HepG2 (cell line): ENCODE results near the gene NFATC3. TPM values are rescaled to one million over a fixed set of nuclear protein-coding genes. Genes with fewer than 3 reads are reported as not detected.

Experiments
- ATAC-seq: fragments of 200-7000 bp; cut with Tn5 transposase; 3 replicates; pipeline ENCODE4 v1.9.1; 2020; ENCODE audit warnings: mild to moderate bottlenecking, moderate library complexity
- BruUV-seq: library from RNA; stranded (reverse); fragments of 400-500 nt; replicated peaks from 2 replicates; lab custom pipeline; 2021; lab: Mats Ljungman, UMichigan
- CTCF ChIA-PET: fragments of 300-600 bp; formaldehyde crosslinking; extraction: SDS; loops from one replicate; lab custom pipeline; 2021; ENCODE audit warnings: low total read pairs, inconsistent platforms, low intra/inter-chr PET ratio; lab: Yijun Ruan, JAX
- POLR2A ChIA-PET: fragments of 350-600 bp; sonication (Branson Sonifier 250); formaldehyde crosslinking; loops from one replicate; lab custom pipeline; 2020; ENCODE audit warnings: antibody characterized with exemption, inconsistent platforms; lab: Yijun Ruan, JAX
- DNase-seq: peaks from one replicate; pipeline ENCODE4 v3.0.0-alpha.2; 2015; ENCODE audit warnings: low spot score
- FAIRE-seq: peaks from 3 replicates; lab custom pipeline; 2011; peaks lifted over from hg19 to GRCh38; lab: Jason Lieb, UNC
- H2AFZ ChIP-seq: one replicate; pipeline ENCODE4 v1.6.1; 2011; ENCODE audit warnings: low read length, inconsistent platforms
- H3K27ac ChIP-seq: fragments of 300-600 bp; 3 replicates; pipeline ENCODE4 v1.8.0; 2011; ENCODE audit warnings: mixed run types, mild to moderate bottlenecking, mixed read lengths, low read length, inconsistent platforms; ENCODE audit not compliant: insufficient read depth; ENCODE audit errors: extremely low read length
- H3K27me3 ChIP-seq, 2 experiments: fragments of 200-600 bp in 1 of 2; 2 replicates in 1 of 2; 3 replicates in 1 of 2; pipeline versions ENCODE4 v1.6.0 to v1.8.0; 2011; ENCODE audit warnings: low read length in 2 of 2, mild to moderate bottlenecking in 2 of 2, moderate library complexity in 2 of 2, inconsistent platforms in 1 of 2; ENCODE audit not compliant: insufficient read depth in 2 of 2, control insufficient read depth in 1 of 2
- H3K36me3 ChIP-seq, 2 experiments: fragments of 200-600 bp in 1 of 2; replicated peaks in 1 of 2; 2 replicates in 1 of 2; 3 replicates in 1 of 2; pipeline versions ENCODE4 v1.5.1 to v1.8.0; 2011; ENCODE audit warnings: low read length in 2 of 2, inconsistent platforms in 1 of 2; ENCODE audit not compliant: insufficient read depth in 2 of 2, control insufficient read depth in 1 of 2
- H3K4me1 ChIP-seq: 2 replicates; pipeline ENCODE4 v1.5.1; 2012; ENCODE audit warnings: low read length, inconsistent platforms; ENCODE audit not compliant: insufficient read depth
- H3K4me2 ChIP-seq: 2 replicates; pipeline ENCODE4 v1.6.0; 2011; ENCODE audit warnings: low read depth, low read length, inconsistent platforms
- H3K4me3 ChIP-seq, 3 experiments: fragments of 200-600 bp in 1 of 3; sonication (generic), shearing (Covaris generic) in 1 of 3; replicated peaks in 1 of 3; 2 replicates each; pipeline ENCODE4 v1.5.1; 2011 to 2016; ENCODE audit warnings: low read length in 3 of 3, inconsistent platforms in 2 of 3, low read depth in 2 of 3, mild to moderate bottlenecking in 2 of 3, control low read depth in 1 of 3, mixed read lengths in 1 of 3; ENCODE audit not compliant: insufficient read depth in 1 of 3
- H3K79me2 ChIP-seq: one replicate; pipeline ENCODE4 v1.6.1; 2011; ENCODE audit warnings: low read length, inconsistent platforms; ENCODE audit not compliant: insufficient read depth
- H3K9ac ChIP-seq: 2 replicates; pipeline ENCODE4 v1.6.0; 2011; ENCODE audit warnings: mild to moderate bottlenecking, low read depth, low read length, inconsistent platforms; ENCODE audit not compliant: insufficient read depth
- H3K9me3 ChIP-seq: 2 replicates; pipeline ENCODE4 v1.5.1; 2012; ENCODE audit warnings: mild to moderate bottlenecking, low read length
- H4K20me1 ChIP-seq: 2 replicates; pipeline ENCODE4 v1.6.0; 2011; ENCODE audit warnings: inconsistent platforms, mild to moderate bottlenecking, low read length, moderate library complexity; ENCODE audit not compliant: insufficient read depth
- EED ChIP-seq: sonication (generic); formaldehyde crosslinking; IDR thresholded peaks from 2 replicates; pipeline ENCODE4 v1.5.0; 2020; ENCODE audit warnings: mild to moderate bottlenecking, missing genetic modification reagents
- EHMT2 ChIP-seq: fragments of 200-600 bp; sonication (generic); IDR thresholded peaks from 2 replicates; pipeline ENCODE4 v1.7.0; 2017; ENCODE audit warnings: antibody characterized with exemption, low read depth, low read length, borderline replicate concordance
- FOSL1 ChIP-seq: sonication (generic); formaldehyde crosslinking; IDR thresholded peaks from 2 replicates; pipeline ENCODE4 v1.9.0; 2021; ENCODE audit warnings: missing genetic modification reagents, borderline replicate concordance
- JUNB ChIP-seq: sonication (generic); formaldehyde crosslinking; IDR thresholded peaks from 2 replicates; pipeline ENCODE4 v1.8.0; 2022; ENCODE audit warnings: missing genetic modification reagents, mild to moderate bottlenecking, borderline replicate concordance
- ZFP41 ChIP-seq: sonication (generic); formaldehyde crosslinking; IDR thresholded peaks from 2 replicates; pipeline ENCODE4 v1.4.0; 2020; ENCODE audit warnings: mild to moderate bottlenecking, missing genetic modification reagents, borderline replicate concordance
- ZFY ChIP-seq: sonication (generic); formaldehyde crosslinking; IDR thresholded peaks from 2 replicates; pipeline ENCODE4 v1.4.0; 2020; ENCODE audit warnings: missing genetic modification reagents
- ZNF101 ChIP-seq: sonication (generic); formaldehyde crosslinking; IDR thresholded peaks from 2 replicates; pipeline ENCODE4 v1.4.0; 2020; ENCODE audit warnings: mild to moderate bottlenecking, low read depth, missing genetic modification reagents, borderline replicate concordance
- ZNF329 ChIP-seq: sonication (generic); formaldehyde crosslinking; IDR thresholded peaks from 2 replicates; pipeline ENCODE4 v1.9.0; 2021; ENCODE audit warnings: low read depth, mild to moderate bottlenecking, missing genetic modification reagents
- ZNF354B ChIP-seq: sonication (generic); formaldehyde crosslinking; IDR thresholded peaks from 2 replicates; pipeline ENCODE4 v1.8.0; 2022; ENCODE audit warnings: mild to moderate bottlenecking, missing genetic modification reagents
- ZNF644 ChIP-seq: IDR thresholded peaks from 2 replicates; pipeline ENCODE4 v1.6.1; 2016; ENCODE audit warnings: low read depth
- ZNF720 ChIP-seq: sonication (generic); formaldehyde crosslinking; IDR thresholded peaks from 2 replicates; pipeline ENCODE4 v1.4.0; 2020; ENCODE audit warnings: missing genetic modification reagents
- WGBS: methylation state at CpG from one replicate; pipeline ENCODE4 v1.1.6; 2017; ENCODE audit warnings: low lambda C conversion rate; 5-methylcytosine and 5-hydroxymethylcytosine counted together
- in situ Hi-C: cut with HindIII; loops from 2 replicates; pipeline ENCODE4 v1.10.0; 2017; ENCODE audit warnings: low pct_unique_long_range_greater_than_20kb; ENCODE audit not compliant: extremely low pct_ligation_motif_present
- intact Hi-C: fragments of 100-400 bp; cut with micrococcal nuclease; formaldehyde crosslinking; loops from one replicate; pipeline ENCODE4 v1.10.0; 2022; ENCODE audit not compliant: unreplicated experiment
- polyA plus RNA-seq, 8 experiments: library from polyadenylated mRNA; depleted of rRNA in 3 of 8; stranded (reverse) in 7 of 8; unstranded in 1 of 8; fragments of >200 nt; fragmentation: Illumina TruSeq in 4 of 8; extraction: Trizol in 4 of 8; gene quantifications; 2 replicates each; pipeline versions ENCODE4 v1.2.1 to v1.2.3, GENCODE V29; 2011 to 2016; ENCODE audit warnings: low read depth in 4 of 8, missing spikeins in 1 of 8, mixed read lengths in 1 of 8; ENCODE audit not compliant: insufficient read depth in 1 of 8
- total RNA-seq, 5 experiments: library from RNA; depleted of rRNA; stranded (reverse); fragments of >200 nt; fragmentation: Illumina TruSeq; extraction: Trizol; gene quantifications; 2 replicates each; pipeline ENCODE4 v1.2.3, GENCODE V29; 2016; ENCODE audit warnings: low read depth in 1 of 5
- TF ChIP-seq, protein P1 (sequence below): sonication (generic); formaldehyde crosslinking; conservative IDR thresholded peaks from 2 replicates; pipeline ENCODE4 v1.8.0; 2022; ENCODE audit warnings: mild to moderate bottlenecking, moderate library complexity, missing genetic modification reagents
- TF ChIP-seq, protein P2 (sequence below): sonication (generic); formaldehyde crosslinking; IDR thresholded peaks from 2 replicates; pipeline ENCODE4 v1.8.0; 2022; ENCODE audit warnings: mild to moderate bottlenecking, missing genetic modification reagents, borderline replicate concordance
- TF ChIP-seq, protein P3 (sequence below): sonication (generic); formaldehyde crosslinking; IDR thresholded peaks from 2 replicates; pipeline ENCODE4 v1.4.0; 2020; ENCODE audit warnings: mild to moderate bottlenecking, missing genetic modification reagents
- TF ChIP-seq, protein P4 (sequence below): sonication (generic); formaldehyde crosslinking; IDR thresholded peaks from 2 replicates; pipeline ENCODE4 v1.8.1; 2023; ENCODE audit warnings: missing genetic modification reagents, mild to moderate bottlenecking, borderline replicate concordance

The NFATC3 gene
- total and polyA plus RNA-seq, 2 of the 13 experiments (the other 11 are each of a cell fraction or from before 2014, with no cell fraction given), result 52.6 to 62.7 TPM

DNA sequence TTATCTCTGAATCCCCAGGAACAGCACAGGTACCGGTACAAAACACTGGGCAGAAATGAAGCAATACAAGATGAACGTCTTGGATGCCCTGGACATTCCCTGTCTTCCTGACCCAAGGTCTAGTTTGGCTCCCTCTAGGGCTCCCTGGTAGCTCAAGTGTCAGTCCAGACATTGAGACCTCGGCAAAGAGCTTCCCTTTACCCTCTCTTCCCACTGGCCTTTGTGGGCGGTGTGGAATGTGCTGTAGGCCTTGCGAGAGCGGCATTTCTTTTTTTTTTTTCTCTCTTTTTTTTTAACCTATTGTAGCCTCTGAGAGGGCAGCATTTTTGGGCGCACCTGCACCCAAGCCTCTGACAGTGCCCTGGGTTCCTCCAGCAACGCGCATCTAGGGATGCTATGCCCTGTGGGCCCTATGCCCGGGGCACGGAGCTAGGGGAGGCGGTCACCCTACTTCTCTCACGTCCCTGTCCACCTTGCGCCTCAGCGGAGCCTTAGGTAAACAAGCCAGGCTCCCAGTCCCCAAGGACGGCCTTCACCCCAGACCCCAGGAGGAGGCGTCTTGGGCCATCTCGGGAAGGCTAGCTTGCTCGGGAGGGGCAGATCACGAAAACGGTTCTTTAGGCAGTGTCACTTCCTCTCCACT lies 1.2 kb upstream of the NFATC3 start:
- H3K4me3 ChIP-seq, result peak overlapping the region; percentile 35 to 96 (median 90)
- peak overlapping the region; percentile 99 for H3K9ac ChIP-seq
- H3K4me1 ChIP-seq, result peaks cover 67% of the 10 kb centered on the region
- DNase-seq (peak; percentile 61), FAIRE-seq (no peak), ATAC-seq (peak; percentile 17)
- H2AFZ ChIP-seq, result no peak overlapping the region
- in situ Hi-C loops (loop anchor here (10.0 kb wide), 2 partner anchors 151 to 251 kb away; partner anchors contain the start of gene ESRP2), intact Hi-C loops (loop anchor here (10.0 kb wide), 1 partner anchor 1059 kb away; the partner anchor contains the start of gene CBFB)
- ChIA-PET POLR2A (interaction anchor here (0.6 to 4.3 kb wide), 39 partner anchors 9 to 416 kb away, joined by 3 to 100 read pairs (median 5); partner anchors contain the start of genes DDX28, DPEP2, DUS2 and ESRP2), CTCF (interaction anchor here (0.7 kb wide), 1 partner anchor 19 kb away, joined by 3 read pairs; no protein-coding TSS in a partner anchor)
- H3K79me2 ChIP-seq, result peaks cover 33% of the 10 kb centered on the region
- no peaks in the 10 kb centered on the region; a peak in 1 of 5 replicates for H3K27me3 ChIP-seq
- H3K27ac ChIP-seq, result peak overlapping the region; percentile 99
- no peaks in the 10 kb centered on the region; a peak in 1 of 5 replicates for H3K36me3 ChIP-seq
- under 1% methylated on average over 21 of the region's 21 CpGs for WGBS
- H4K20me1 ChIP-seq, result peaks cover 22% of the 10 kb centered on the region
- BruUV-seq, result TSS peak; percentile 86
- peak overlapping the region; percentile 98 for H3K4me2 ChIP-seq
- H3K9me3 ChIP-seq, result no peaks in the 10 kb centered on the region
- TF ChIP-seq ZNF354B (CRISPR knock-in tag), result no peak
- TF ChIP-seq EHMT2, result no peak
- no peak for TF ChIP-seq FOSL1 (CRISPR knock-in tag)
- no peak for TF ChIP-seq ZNF101 (CRISPR knock-in tag)
- TF ChIP-seq, protein P1, sequence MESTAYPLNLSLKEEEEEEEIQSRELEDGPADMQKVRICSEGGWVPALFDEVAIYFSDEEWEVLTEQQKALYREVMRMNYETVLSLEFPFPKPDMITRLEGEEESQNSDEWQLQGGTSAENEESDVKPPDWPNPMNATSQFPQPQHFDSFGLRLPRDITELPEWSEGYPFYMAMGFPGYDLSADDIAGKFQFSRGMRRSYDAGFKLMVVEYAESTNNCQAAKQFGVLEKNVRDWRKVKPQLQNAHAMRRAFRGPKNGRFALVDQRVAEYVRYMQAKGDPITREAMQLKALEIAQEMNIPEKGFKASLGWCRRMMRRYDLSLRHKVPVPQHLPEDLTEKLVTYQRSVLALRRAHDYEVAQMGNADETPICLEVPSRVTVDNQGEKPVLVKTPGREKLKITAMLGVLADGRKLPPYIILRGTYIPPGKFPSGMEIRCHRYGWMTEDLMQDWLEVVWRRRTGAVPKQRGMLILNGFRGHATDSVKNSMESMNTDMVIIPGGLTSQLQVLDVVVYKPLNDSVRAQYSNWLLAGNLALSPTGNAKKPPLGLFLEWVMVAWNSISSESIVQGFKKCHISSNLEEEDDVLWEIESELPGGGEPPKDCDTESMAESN (CRISPR knock-in tag), result no peak
- TF ChIP-seq ZNF329 (CRISPR knock-in tag), result no peak
- TF ChIP-seq ZNF644 (CRISPR knock-in tag), result no peak
- TF ChIP-seq JUNB, result no peak
- no peak for TF ChIP-seq ZFP41 (CRISPR knock-in tag)
- no peak for TF ChIP-seq ZFY (CRISPR knock-in tag)
- no peak; the same call in 1 of the 2 replicates for TF ChIP-seq EED (CRISPR knock-in tag)
- TF ChIP-seq, protein P2, sequence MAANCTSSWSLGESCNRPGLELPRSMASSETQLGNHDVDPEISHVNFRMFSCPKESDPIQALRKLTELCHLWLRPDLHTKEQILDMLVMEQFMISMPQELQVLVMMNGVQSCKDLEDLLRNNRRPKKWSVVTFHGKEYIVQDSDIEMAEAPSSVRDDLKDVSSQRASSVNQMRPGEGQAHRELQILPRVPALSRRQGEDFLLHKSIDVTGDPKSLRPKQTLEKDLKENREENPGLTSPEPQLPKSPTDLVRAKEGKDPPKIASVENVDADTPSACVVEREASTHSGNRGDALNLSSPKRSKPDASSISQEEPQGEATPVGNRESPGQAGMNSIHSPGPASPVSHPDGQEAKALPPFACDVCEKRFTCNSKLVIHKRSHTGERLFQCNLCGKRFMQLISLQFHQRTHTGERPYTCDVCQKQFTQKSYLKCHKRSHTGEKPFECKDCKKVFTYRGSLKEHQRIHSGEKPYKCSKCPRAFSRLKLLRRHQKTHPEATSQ (CRISPR knock-in tag), result no peak
- TF ChIP-seq ZNF720 (CRISPR knock-in tag), result no peak
- TF ChIP-seq, protein P3, sequence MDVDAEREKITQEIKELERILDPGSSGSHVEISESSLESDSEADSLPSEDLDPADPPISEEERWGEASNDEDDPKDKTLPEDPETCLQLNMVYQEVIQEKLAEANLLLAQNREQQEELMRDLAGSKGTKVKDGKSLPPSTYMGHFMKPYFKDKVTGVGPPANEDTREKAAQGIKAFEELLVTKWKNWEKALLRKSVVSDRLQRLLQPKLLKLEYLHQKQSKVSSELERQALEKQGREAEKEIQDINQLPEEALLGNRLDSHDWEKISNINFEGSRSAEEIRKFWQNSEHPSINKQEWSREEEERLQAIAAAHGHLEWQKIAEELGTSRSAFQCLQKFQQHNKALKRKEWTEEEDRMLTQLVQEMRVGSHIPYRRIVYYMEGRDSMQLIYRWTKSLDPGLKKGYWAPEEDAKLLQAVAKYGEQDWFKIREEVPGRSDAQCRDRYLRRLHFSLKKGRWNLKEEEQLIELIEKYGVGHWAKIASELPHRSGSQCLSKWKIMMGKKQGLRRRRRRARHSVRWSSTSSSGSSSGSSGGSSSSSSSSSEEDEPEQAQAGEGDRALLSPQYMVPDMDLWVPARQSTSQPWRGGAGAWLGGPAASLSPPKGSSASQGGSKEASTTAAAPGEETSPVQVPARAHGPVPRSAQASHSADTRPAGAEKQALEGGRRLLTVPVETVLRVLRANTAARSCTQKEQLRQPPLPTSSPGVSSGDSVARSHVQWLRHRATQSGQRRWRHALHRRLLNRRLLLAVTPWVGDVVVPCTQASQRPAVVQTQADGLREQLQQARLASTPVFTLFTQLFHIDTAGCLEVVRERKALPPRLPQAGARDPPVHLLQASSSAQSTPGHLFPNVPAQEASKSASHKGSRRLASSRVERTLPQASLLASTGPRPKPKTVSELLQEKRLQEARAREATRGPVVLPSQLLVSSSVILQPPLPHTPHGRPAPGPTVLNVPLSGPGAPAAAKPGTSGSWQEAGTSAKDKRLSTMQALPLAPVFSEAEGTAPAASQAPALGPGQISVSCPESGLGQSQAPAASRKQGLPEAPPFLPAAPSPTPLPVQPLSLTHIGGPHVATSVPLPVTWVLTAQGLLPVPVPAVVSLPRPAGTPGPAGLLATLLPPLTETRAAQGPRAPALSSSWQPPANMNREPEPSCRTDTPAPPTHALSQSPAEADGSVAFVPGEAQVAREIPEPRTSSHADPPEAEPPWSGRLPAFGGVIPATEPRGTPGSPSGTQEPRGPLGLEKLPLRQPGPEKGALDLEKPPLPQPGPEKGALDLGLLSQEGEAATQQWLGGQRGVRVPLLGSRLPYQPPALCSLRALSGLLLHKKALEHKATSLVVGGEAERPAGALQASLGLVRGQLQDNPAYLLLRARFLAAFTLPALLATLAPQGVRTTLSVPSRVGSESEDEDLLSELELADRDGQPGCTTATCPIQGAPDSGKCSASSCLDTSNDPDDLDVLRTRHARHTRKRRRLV (CRISPR knock-in tag), result no peak
- TF ChIP-seq, protein P4, sequence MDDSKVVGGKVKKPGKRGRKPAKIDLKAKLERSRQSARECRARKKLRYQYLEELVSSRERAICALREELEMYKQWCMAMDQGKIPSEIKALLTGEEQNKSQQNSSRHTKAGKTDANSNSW, result no peak
